ENCODE data around the gene SLC8A1.

- no peak for TF ChIP-seq CTCF (IDR thresholded peaks at IDR 0.05)
- TF ChIP-seq POLR2A (IDR thresholded peaks at IDR 0.05), result no peak
These were observed 282.0 kb downstream of the SLC8A1 start for GRCh38 chr2:40169856-40170255.

Measured in testis (tissue), 2 donors.